SK-N-MC (cell line): ENCODE data around the gene RNF212B.

ENCODE experiments used
- EZH2 ChIP-seq: fragments of 200-600 bp; sonication (generic); IDR thresholded peaks from one replicate; pipeline ENCODE4 v1.6.1; 2017; ENCODE audit warnings: antibody characterized with exemption
- FOXP2 ChIP-seq: optimal IDR thresholded peaks from 2 replicates; pipeline ENCODE3; 2011; ENCODE audit warnings: mild to moderate bottlenecking, moderate library complexity; ENCODE audit not compliant: insufficient read depth; ENCODE audit errors: extremely low read length, control extremely low read depth
- POLR2AphosphoS5 ChIP-seq: IDR thresholded peaks from 2 replicates; pipeline ENCODE4 v1.6.1; 2012; ENCODE audit warnings: mild to moderate bottlenecking, low read depth, low read length, borderline replicate concordance

DNA sequence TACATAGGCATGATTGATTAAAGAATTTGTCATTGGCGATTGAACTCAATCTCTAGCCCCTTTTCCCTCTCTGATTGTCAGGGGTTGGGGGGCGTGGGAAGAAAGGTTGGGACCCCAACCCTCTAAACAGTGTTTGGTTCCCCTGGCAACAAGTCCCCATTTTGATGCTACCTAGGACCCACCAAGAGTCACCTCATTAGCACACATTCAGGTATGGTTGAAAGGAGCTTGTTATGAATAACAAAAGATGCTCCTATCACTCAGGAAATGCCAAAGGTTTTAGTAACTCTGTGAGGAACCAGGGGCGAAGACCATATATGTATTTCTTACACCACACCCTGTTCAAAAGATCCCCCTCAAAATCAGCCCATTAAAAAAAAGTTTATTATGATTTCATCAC, 14.3 kb downstream of the RNF212B start:
- TF ChIP-seq EZH2 (no peak), POLR2AphosphoS5 (no peak), FOXP2 (no peak)
